Suprapubic skin (tissue), 4 donors: ENCODE measurements around the gene SNRNP40. TPM values are rescaled to one million over a fixed set of nuclear protein-coding genes. Genes with fewer than 3 reads are reported as not detected.
"Not testable (repeated sequence)": the region's sequence is repeated elsewhere in the genome, so short reads cannot be mapped to it uniquely, and the experiment has no call there.

Source experiments
- DNase-seq, 2 donors: peaks; one replicate each; pipeline ENCODE4 v3.0.0-alpha.2; 2019; ENCODE audit warnings: low spot score in 2 of 2
- H3K27ac ChIP-seq: fragments of 200-600 bp; sonication (generic); one replicate; pipeline ENCODE4 v1.5.1; 2019
- H3K27me3 ChIP-seq: fragments of 200-600 bp; sonication (generic); one replicate; pipeline ENCODE4 v1.5.1; 2019
- H3K36me3 ChIP-seq: fragments of 200-600 bp; sonication (generic); one replicate; pipeline ENCODE4 v1.5.1; 2019
- H3K4me1 ChIP-seq: fragments of 200-600 bp; sonication (generic); one replicate; pipeline ENCODE4 v1.5.1; 2019
- H3K4me3 ChIP-seq: fragments of 200-600 bp; sonication (generic); one replicate; pipeline ENCODE4 v1.5.1; 2019; ENCODE audit warnings: mild to moderate bottlenecking
- H3K9me3 ChIP-seq: fragments of 200-600 bp; sonication (generic); one replicate; pipeline ENCODE4 v1.5.1; 2019
- CTCF ChIP-seq, 2 donors: fragments of 200-600 bp in 1 of 2; fragments of 450-650 bp in 1 of 2; sonication (generic) in 1 of 2; IDR thresholded peaks; one replicate each; pipeline ENCODE4 v1.5.1; 2016 to 2019; ENCODE audit warnings: antibody characterized with exemption in 2 of 2, mild to moderate bottlenecking in 1 of 2, moderate library complexity in 1 of 2
- EP300 ChIP-seq: sonication (generic); formaldehyde crosslinking; IDR thresholded peaks from one replicate; pipeline ENCODE4 v1.6.1; 2017; ENCODE audit warnings: antibody characterized with exemption
- POLR2A ChIP-seq, 2 donors: fragments of 450-650 bp; IDR thresholded peaks; one replicate each; pipeline ENCODE4 v1.6.1; 2017; ENCODE audit warnings: antibody characterized with exemption in 2 of 2, mild to moderate bottlenecking in 2 of 2, moderate library complexity in 2 of 2
- POLR2AphosphoS5 ChIP-seq, 3 donors: sonication (generic); formaldehyde crosslinking; IDR thresholded peaks; one replicate each; pipeline ENCODE4 v1.6.1; 2017; ENCODE audit warnings: antibody characterized with exemption in 3 of 3
- WGBS: methylation state at CpG from one replicate; pipeline ENCODE4 v1.1.5; 2018; 5-methylcytosine and 5-hydroxymethylcytosine counted together
- total RNA-seq, 4 donors: library from RNA; depleted of rRNA; stranded (reverse); fragments of >200 nt; gene quantifications; one replicate each; pipeline ENCODE4 v1.1.0, GENCODE V29; 2016

The SNRNP40 gene
- total RNA-seq, 4 donors from 2014 or later: 39.3 to 70.3 (median 56.0) TPM

DNA sequence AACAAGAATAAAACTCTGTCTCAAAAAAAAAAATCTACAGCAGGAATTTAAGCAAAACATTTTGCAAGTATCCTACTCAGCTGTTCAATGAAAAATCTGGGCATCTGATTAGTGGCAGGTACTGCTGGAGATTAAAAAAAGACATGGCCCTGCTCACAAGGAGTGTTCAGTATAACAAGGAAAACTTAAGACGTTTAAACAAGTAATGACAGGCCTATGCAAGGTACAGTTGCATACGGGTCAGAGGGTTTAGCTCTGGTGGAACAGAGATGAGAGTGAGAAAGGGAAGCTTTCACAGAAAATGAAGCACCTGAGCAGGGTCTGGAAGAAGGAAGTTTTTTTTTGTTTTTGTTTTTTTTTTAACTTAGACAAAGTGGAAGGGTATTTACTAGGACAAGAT lies 23.0 kb downstream of the SNRNP40 start:
- 41% methylated on average over 2 of the region's 2 CpGs for WGBS
- H3K4me1 ChIP-seq: peaks cover 2% of the 10 kb centered on the region
- H3K9me3 ChIP-seq: no peaks in the 10 kb centered on the region
- peaks cover 74% of the 10 kb centered on the region for H3K36me3 ChIP-seq
- H3K4me3 ChIP-seq: no peak overlapping the region
- TF ChIP-seq CTCF (IDR thresholded peaks at IDR 0.05) (no peak), EP300 (no peak), POLR2AphosphoS5 (IDR thresholded peaks at IDR 0.05) (no peak), POLR2A (IDR thresholded peaks at IDR 0.05) (no peak)
- DNase-seq: no peak
- H3K27ac ChIP-seq: no peak overlapping the region
- no peaks in the 10 kb centered on the region for H3K27me3 ChIP-seq

DNA sequence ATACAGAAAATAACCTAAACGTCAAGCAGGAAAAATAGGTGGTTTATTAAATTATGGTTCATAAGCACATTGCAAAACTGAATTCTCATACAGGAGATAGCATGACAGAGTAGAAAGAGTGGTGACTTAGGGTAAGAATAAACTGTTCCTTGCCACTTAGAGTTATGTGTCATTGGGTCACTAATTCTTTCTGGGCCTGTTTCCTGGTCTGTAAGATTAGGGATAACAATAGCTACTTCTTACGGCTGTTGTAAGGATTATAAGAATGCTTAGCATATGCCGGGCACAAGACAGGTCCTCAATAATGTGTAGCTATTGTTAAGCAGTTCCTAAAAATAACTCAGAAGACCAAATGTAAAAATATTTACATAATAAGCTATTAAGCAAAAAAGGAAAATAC lies 24.2 kb downstream of the SNRNP40 start:
- H3K4me3 ChIP-seq: no peak overlapping the region
- TF ChIP-seq CTCF (IDR thresholded peaks at IDR 0.05) (no peak), EP300 (no peak), POLR2A (IDR thresholded peaks at IDR 0.05) (no peak), POLR2AphosphoS5 (IDR thresholded peaks at IDR 0.05) (no peak)
- DNase-seq: no peak
- H3K36me3 ChIP-seq: peaks cover 74% of the 10 kb centered on the region
- 71% methylated on average over 3 of the region's 3 CpGs for WGBS
- H3K4me1 ChIP-seq: peaks cover 2% of the 10 kb centered on the region
- no peak overlapping the region for H3K27ac ChIP-seq
- no peaks in the 10 kb centered on the region for H3K27me3 ChIP-seq
- no peaks in the 10 kb centered on the region for H3K9me3 ChIP-seq

DNA sequence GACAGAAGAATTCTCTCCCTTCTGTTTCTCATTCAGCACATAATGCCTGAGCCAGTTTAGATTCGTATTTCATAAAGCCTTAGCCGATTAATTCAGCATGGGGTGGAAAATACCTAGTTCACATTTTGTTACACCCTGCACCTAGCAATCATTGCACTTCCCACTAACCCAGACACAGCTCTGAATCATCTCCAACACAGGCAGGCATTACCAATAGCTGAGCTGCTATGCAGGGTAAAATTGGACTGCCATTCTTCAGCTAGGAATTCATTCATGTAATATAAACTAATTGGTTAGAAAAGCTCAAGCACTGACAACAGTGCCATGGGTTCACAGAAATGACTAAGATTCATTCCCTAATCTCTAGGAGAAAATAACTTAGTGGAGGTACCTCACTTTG lies 30.0 kb downstream of the SNRNP40 start:
- 69% methylated on average over 2 of the region's 2 CpGs for WGBS

DNA sequence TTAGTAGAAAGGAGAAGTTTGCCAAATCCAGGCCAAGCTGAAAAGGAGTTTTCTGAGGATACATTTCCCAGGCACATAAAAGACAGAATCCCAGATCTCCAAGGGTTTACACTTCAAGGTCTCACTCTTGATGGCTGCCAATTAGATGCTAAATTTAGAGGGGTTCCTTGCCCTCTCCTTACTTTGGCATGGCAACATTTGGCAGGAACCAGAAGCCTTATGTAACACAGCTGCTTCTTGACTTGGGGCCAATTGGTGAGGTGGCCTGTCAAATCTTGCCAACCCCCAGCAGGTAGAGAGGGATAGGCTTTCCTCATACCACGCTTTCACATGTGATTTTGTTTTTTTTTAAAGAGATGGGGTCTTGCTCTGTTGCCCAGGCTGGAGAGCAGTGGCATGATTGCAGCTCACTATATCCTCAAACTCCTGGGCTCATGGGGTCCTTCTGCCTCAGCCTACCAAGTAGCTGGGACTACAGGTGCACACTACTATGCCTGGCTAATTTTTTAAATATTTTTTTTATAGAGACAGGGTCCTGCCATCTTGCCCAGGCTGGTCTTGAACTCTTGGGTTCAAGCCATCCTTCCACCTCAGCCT lies 31.7 kb downstream of the SNRNP40 start:
- Histone ChIP-seq H3K36me3 (peaks cover 79% of the 10 kb centered on the region), H3K4me3 (no peak overlapping the region), H3K4me1 (peaks cover 9% of the 10 kb centered on the region), H3K27ac (no peak overlapping the region), H3K27me3 (no peaks in the 10 kb centered on the region), H3K9me3 (no peaks in the 10 kb centered on the region)
- no peak for DNase-seq
- WGBS: 82% methylated on average over 1 of the region's 1 CpG
- no peak for TF ChIP-seq EP300
- no peak for TF ChIP-seq CTCF (IDR thresholded peaks at IDR 0.05)
- TF ChIP-seq POLR2AphosphoS5 (IDR thresholded peaks at IDR 0.05): no peak
- no peak for TF ChIP-seq POLR2A (IDR thresholded peaks at IDR 0.05)

More for the DNA sequence above, 30.0 kb downstream of the SNRNP40 start:
- H3K9me3 ChIP-seq: no peaks in the 10 kb centered on the region
- peaks cover 9% of the 10 kb centered on the region for H3K4me1 ChIP-seq
- H3K27ac ChIP-seq: no peak overlapping the region
- no peak for DNase-seq
- TF ChIP-seq CTCF (IDR thresholded peaks at IDR 0.05) (no peak), EP300 (no peak), POLR2AphosphoS5 (IDR thresholded peaks at IDR 0.05) (no peak), POLR2A (IDR thresholded peaks at IDR 0.05) (no peak)
- no peaks in the 10 kb centered on the region for H3K27me3 ChIP-seq
- no peak overlapping the region for H3K4me3 ChIP-seq
- H3K36me3 ChIP-seq: peaks cover 79% of the 10 kb centered on the region

GRCh38 chr1:31263408-31263807 lies 33.2 kb downstream of the SNRNP40 start:
- DNase-seq: no peak
- Histone ChIP-seq H3K27ac (no peak overlapping the region), H3K4me3 (no peak overlapping the region), H3K4me1 (peaks cover 9% of the 10 kb centered on the region), H3K9me3 (no peaks in the 10 kb centered on the region), H3K27me3 (no peaks in the 10 kb centered on the region), H3K36me3 (peaks cover 79% of the 10 kb centered on the region)
- 86% methylated on average over 3 of the region's 3 CpGs for WGBS
- TF ChIP-seq CTCF (IDR thresholded peaks at IDR 0.05) (no peak), POLR2A (IDR thresholded peaks at IDR 0.05) (no peak), POLR2AphosphoS5 (IDR thresholded peaks at IDR 0.05) (no peak), EP300 (no peak)

GRCh38 chr1:31262393-31262792 lies 34.2 kb downstream of the SNRNP40 start:
- H3K27me3 ChIP-seq, DNase-seq, H3K27ac ChIP-seq, H3K4me3 ChIP-seq, H3K4me1 ChIP-seq, H3K9me3 ChIP-seq: not testable (repeated sequence)
- 94% methylated on average over 5 of the region's 5 CpGs for WGBS
- peaks cover 74% of the 10 kb centered on the region for H3K36me3 ChIP-seq
